Ascending aorta (tissue), 2 donors: Measurements from ENCODE around the gene PCBP4. TPM values are rescaled to one million over a fixed set of nuclear protein-coding genes. Genes with fewer than 3 reads are reported as not detected.

Experiments
- DNase-seq, 2 donors: peaks; one replicate each; pipeline ENCODE4 v3.0.0-alpha.2; 2019; ENCODE audit warnings: low spot score in 2 of 2
- H3K27ac ChIP-seq, 2 donors: fragments of 200-600 bp; sonication (generic); one replicate each; pipeline ENCODE4 v1.5.1; 2016 to 2017; ENCODE audit warnings: mild to moderate bottlenecking in 1 of 2
- H3K27me3 ChIP-seq: fragments of 200-600 bp; sonication (generic); one replicate; pipeline ENCODE4 v1.5.1; 2017
- H3K36me3 ChIP-seq, 2 donors: fragments of 200-600 bp; sonication (generic); one replicate each; pipeline ENCODE4 v1.5.1; 2016
- H3K4me1 ChIP-seq, 2 donors: fragments of 200-600 bp; sonication (generic); one replicate each; pipeline ENCODE4 v1.5.1; 2016 to 2017; ENCODE audit warnings: mild to moderate bottlenecking in 1 of 2
- H3K4me3 ChIP-seq, 2 donors: fragments of 200-600 bp; sonication (generic); one replicate each; pipeline ENCODE4 v1.5.1; 2016 to 2017; ENCODE audit warnings: mild to moderate bottlenecking in 1 of 2
- H3K9me3 ChIP-seq, 2 donors: fragments of 200-600 bp; sonication (generic); one replicate each; pipeline ENCODE4 v1.5.1; 2016
- CTCF ChIP-seq, 3 experiments: fragments of 200-600 bp in 2 of 3; fragments of 450-650 bp in 1 of 3; sonication (generic) in 2 of 3; IDR thresholded peaks; one replicate each; pipeline ENCODE4 v1.5.1; 2016 to 2019; ENCODE audit warnings: antibody characterized with exemption in 3 of 3, mild to moderate bottlenecking in 1 of 3, moderate library complexity in 1 of 3
- intact Hi-C: fragments of 100-400 bp; cut with DNase I; formaldehyde crosslinking; loops from one replicate; pipeline ENCODE4 v1.15.1; 2023
- total RNA-seq: library from RNA; depleted of rRNA; stranded (reverse); fragments of >200 nt; gene quantifications from one replicate; pipeline ENCODE4 v1.1.0, GENCODE V29; 2016

The PCBP4 gene
- total RNA-seq, 1 donor from 2014 or later: 256 TPM

DNA sequence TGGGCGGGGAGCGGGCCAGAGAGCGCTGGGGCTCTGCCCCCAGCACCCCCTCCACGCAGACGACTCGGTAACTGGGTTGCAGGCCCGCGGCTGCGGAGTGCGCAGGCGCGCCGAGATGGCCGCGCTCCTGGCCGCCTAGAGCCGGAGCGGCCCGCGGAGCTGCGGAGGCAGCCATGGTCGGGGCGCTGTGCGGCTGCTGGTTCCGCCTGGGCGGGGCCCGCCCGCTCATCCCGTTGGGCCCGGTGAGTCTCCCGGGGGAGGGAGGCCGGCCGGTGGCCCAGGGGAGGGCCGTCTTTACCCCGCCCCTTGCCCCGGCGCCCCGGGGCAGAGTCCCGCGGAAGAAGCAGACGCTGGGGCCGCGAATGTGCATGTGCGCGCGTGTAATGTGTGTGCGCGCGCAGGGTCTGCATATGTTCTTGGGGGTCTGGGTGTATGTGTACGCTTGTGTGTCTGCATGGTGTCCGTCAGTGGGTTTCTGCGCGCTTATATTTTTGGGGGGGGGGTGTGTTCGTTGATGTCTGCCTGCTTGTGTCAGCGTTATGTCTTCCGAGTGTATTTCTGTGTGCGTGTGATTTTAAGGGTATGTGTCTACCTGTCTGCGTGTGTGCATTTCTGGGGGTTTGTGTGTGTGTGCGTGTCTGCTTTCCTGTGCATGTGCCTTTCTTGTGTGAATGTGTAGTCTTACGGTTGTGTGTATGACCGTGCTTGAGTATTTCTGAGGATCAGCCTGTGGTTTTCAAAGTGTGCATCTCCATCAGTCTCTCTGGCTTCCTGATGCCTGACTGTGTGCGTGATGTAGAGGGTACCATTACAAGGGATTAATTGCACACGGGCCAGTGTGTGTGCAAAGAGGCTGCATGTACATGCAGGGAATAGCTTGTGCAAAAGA, 8.0 kb upstream of the PCBP4 start, which contains the start of gene ABHD14A:
Gene ABHD14A, plus strand, starts transcription at position 102 of the 889 bp plus-strand sequence. Its CDS starts 72 bp downstream, at position 174.
- H3K27me3 ChIP-seq: no peaks in the 10 kb centered on the region
- peak within 1 kb of the TSS; percentile 74 to 86 for H3K4me3 ChIP-seq
- DNase-seq: peak in 1 of 2 donors; percentile 84
- no peaks in the 10 kb centered on the region for H3K36me3 ChIP-seq
- H3K9me3 ChIP-seq: no peaks in the 10 kb centered on the region
- peak within 1 kb of the TSS; percentile 96 for H3K27ac ChIP-seq
- no peak for TF ChIP-seq CTCF (IDR thresholded peaks at IDR 0.05)
- H3K4me1 ChIP-seq: peaks cover 6 to 17% of the 10 kb centered on the region in 2 donors
- intact Hi-C loops: loop anchor here (1.0 to 10.0 kb wide), 2 partner anchors 33 to 310 kb away; partner anchors contain the start of genes GLYCTK and PARP3

GRCh38 chr3:51974277-51974962, 7.2 kb upstream of the PCBP4 start:
- intact Hi-C loops: loop anchor here (1.0 to 10.0 kb wide), 2 partner anchors 32 to 310 kb away; partner anchors contain the start of genes GLYCTK and PARP3
- Histone ChIP-seq H3K9me3 (no peaks in the 10 kb centered on the region), H3K27ac (peak overlapping the region; percentile 96), H3K4me3 (peak overlapping the region; percentile 74 to 86), H3K27me3 (no peaks in the 10 kb centered on the region), H3K36me3 (no peaks in the 10 kb centered on the region), H3K4me1 (peaks cover 6 to 17% of the 10 kb centered on the region in 2 donors)
- no peak for TF ChIP-seq CTCF (IDR thresholded peaks at IDR 0.05)
- DNase-seq: peak in 1 of 2 donors; percentile 74

DNA sequence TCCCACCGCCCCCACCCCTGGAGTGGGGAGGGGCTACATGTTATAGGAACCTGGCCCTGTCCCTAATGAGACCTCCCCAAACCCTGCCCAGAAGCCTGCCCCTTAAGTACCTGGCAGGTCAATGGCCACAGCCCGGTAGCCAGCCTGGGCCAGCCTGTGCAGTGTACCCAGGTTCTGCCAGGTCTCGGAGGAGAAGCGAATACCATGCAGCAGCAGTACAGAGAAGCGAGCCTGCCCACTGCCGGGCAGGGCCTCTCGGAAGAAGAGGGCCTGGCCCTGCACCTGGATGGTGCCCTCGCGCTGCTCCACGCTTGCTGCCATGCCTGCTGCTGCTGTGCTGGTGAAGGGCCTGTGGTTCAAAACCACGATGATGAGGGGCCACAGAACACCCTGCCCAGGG, 4.1 kb upstream of the PCBP4 start:
- no peaks in the 10 kb centered on the region for H3K36me3 ChIP-seq
- DNase-seq: no peak
- no peaks in the 10 kb centered on the region for H3K27me3 ChIP-seq
- H3K27ac ChIP-seq: no peak overlapping the region
- intact Hi-C loops: loop anchor here (10.0 kb wide), 1 partner anchor 313 kb away; the partner anchor contains the start of gene GLYCTK
- no peak for TF ChIP-seq CTCF (IDR thresholded peaks at IDR 0.05)
- H3K9me3 ChIP-seq: no peaks in the 10 kb centered on the region
- no peak overlapping the region for H3K4me3 ChIP-seq
- peaks cover 6 to 24% of the 10 kb centered on the region in 2 donors for H3K4me1 ChIP-seq

DNA sequence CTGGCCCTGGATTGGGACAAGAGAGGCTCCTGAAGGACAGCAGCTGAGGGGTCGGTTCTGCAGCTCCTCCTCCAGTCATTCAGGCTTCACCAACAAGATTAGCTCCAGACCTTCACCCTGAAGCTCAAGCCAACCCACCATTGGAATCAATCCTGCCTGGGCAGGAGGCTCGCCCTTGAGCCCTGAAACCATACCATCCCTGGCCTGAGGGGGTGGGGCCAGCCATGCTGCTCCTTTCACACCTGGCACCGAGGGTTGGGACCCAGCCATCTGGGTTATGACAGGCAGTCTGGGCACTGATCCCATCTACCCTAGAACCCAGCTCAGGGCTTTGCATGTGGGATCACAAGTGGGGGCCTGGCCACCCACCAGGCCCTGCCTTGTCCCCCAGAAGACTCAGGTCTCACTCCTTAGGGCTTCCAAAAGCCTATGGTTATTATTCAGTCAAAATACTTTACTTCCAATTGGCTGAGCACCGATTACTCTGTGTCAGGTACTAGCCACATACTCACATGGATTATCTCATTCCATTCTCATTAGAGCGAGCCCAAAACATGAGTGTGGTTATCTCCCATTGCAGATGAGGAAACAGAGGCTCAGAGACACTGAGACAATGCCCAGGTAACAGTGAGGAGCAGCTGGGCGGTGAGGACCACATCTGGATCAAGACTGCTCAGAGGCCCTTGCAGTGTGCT, 3.5 kb upstream of the PCBP4 start:
- Histone ChIP-seq H3K4me3 (no peak overlapping the region), H3K27me3 (no peaks in the 10 kb centered on the region), H3K9me3 (no peaks in the 10 kb centered on the region), H3K27ac (no peak overlapping the region), H3K36me3 (no peaks in the 10 kb centered on the region), H3K4me1 (peaks cover 6 to 30% of the 10 kb centered on the region in 2 donors)
- intact Hi-C loops: loop anchor here (10.0 kb wide), 1 partner anchor 314 kb away; the partner anchor contains the start of gene GLYCTK
- TF ChIP-seq CTCF (IDR thresholded peaks at IDR 0.05): no peak
- no peak for DNase-seq

- H3K4me1 ChIP-seq: peaks cover 12 to 39% of the 10 kb centered on the region in 2 donors
- H3K36me3 ChIP-seq: no peaks in the 10 kb centered on the region
- no peak overlapping the region for H3K27ac ChIP-seq
- DNase-seq: no peak
- no peaks in the 10 kb centered on the region for H3K9me3 ChIP-seq
- TF ChIP-seq CTCF (IDR thresholded peaks at IDR 0.05): no peak
- H3K27me3 ChIP-seq: no peaks in the 10 kb centered on the region
- no peak overlapping the region for H3K4me3 ChIP-seq
- intact Hi-C loops: loop anchor here (10.0 kb wide), 2 partner anchors 315 to 1355 kb away; partner anchors contain the start of genes CISH, GLYCTK and MAPKAPK3
Measured at GRCh38 chr3:51969841-51970240, 2.6 kb upstream of the PCBP4 start.
